ENCODE data around the gene FCHO1. TPM values are rescaled to one million over a fixed set of nuclear protein-coding genes. Genes with fewer than 3 reads are reported as not detected.
A peak's percentile ranks its signal among the peaks of the same experiment; 100 is the strongest.

Gene FCHO1
- total RNA-seq, 2 experiments from 2014 or later = 40.7 to 43.1 TPM

- no peaks in the 10 kb centered on the region for H3K36me3 ChIP-seq (ENCODE audit: insufficient read depth, low read length)
- H3K4me1 Mint-ChIP-seq (ENCODE audit: low read depth) = peaks cover 65% of the 10 kb centered on the region
- H3K36me3 Mint-ChIP-seq (ENCODE audit: low read depth) = peaks cover 5% of the 10 kb centered on the region
Observed at GRCh38 chr19:17795495-17795856, 44.2 kb downstream of the FCHO1 start.

GRCh38 chr19:17796013-17796837, 44.9 kb downstream of the FCHO1 start:
- no peaks in the 10 kb centered on the region for H3K9me3 Mint-ChIP-seq
- H3K9me3 ChIP-seq (ENCODE audit: control insufficient read depth in 1 of 2, insufficient read depth in 1 of 2, low read length in 2 of 2) = no peaks in the 10 kb centered on the region
- intact Hi-C loops (cut with DNase I, micrococcal nuclease) = no loop called here
- no peak for TF ChIP-seq CTCF (IDR thresholded peaks at IDR 0.05)
- CTCF ChIA-PET = interaction anchor here (2.0 kb wide), 1 partner anchor 63 kb away, joined by 9 read pairs; the partner anchor contains the start of gene RPL18A
- ATAC-seq (ENCODE audit: poor library complexity) (no peak), DNase-seq (peak in 1 of 14 experiments; percentile 13)
- no peaks in the 10 kb centered on the region for H3K36me3 ChIP-seq (ENCODE audit: insufficient read depth, low read length)
- no peak overlapping the region for H3K27ac ChIP-seq (ENCODE audit: low read depth in 1 of 2, low read length in 2 of 2)
- no peaks in the 10 kb centered on the region for H3K27me3 ChIP-seq (ENCODE audit: control insufficient read depth in 1 of 2, insufficient read depth in 2 of 2, low read length in 2 of 2)
- H3K4me1 ChIP-seq (ENCODE audit: insufficient read depth, low read length) = peaks cover 54% of the 10 kb centered on the region
- no peak overlapping the region for H3K4me3 ChIP-seq (ENCODE audit: low read length)
- H3K27ac Mint-ChIP-seq = peak overlapping the region; percentile 51
- H3K36me3 Mint-ChIP-seq (ENCODE audit: low read depth) = peaks cover 5% of the 10 kb centered on the region
- H3K4me1 Mint-ChIP-seq (ENCODE audit: low read depth) = peaks cover 66% of the 10 kb centered on the region
- H3K27me3 Mint-ChIP-seq = no peaks in the 10 kb centered on the region
- POLR2A ChIA-PET = interaction anchor here (0.6 to 1.9 kb wide), 8 partner anchors 12 to 63 kb away, joined by 3 to 5 read pairs (median 3); partner anchors contain the start of genes JAK3 and RPL18A
- H3K4me3 Mint-ChIP-seq = peak overlapping the region; percentile 63

More at GRCh38 chr19:17795495-17795856, 44.2 kb downstream of the FCHO1 start:
- Mint-ChIP-seq H3K27ac (peak overlapping the region; percentile 51), H3K27me3 (no peaks in the 10 kb centered on the region), H3K4me3 (peak overlapping the region; percentile 63), H3K9me3 (no peaks in the 10 kb centered on the region)
- Histone ChIP-seq H3K4me3 (ENCODE audit: low read length) (peak overlapping the region; percentile 44), H3K9me3 (ENCODE audit: control insufficient read depth in 1 of 2, insufficient read depth in 1 of 2, low read length in 2 of 2) (no peaks in the 10 kb centered on the region), H3K27ac (ENCODE audit: low read depth in 1 of 2, low read length in 2 of 2) (no peak overlapping the region), H3K4me1 (ENCODE audit: insufficient read depth, low read length) (peaks cover 60% of the 10 kb centered on the region), H3K27me3 (ENCODE audit: control insufficient read depth in 1 of 2, insufficient read depth in 2 of 2, low read length in 2 of 2) (no peaks in the 10 kb centered on the region)
- CTCF ChIA-PET = interaction anchor here (1.5 to 2.0 kb wide), 2 partner anchors 60 to 64 kb away, joined by 8 to 9 read pairs; partner anchors contain the start of gene RPL18A
- TF ChIP-seq CTCF (IDR thresholded peaks at IDR 0.05) = no peak
- intact Hi-C loops (cut with DNase I, micrococcal nuclease) = no loop called here
- ATAC-seq (ENCODE audit: poor library complexity) (no peak), DNase-seq (peak in 1 of 14 experiments; percentile 12)
- POLR2A ChIA-PET = interaction anchor here (0.6 to 1.9 kb wide), 8 partner anchors 8 to 64 kb away, joined by 3 to 5 read pairs (median 3); partner anchors contain the start of genes JAK3 and RPL18A

DNA sequence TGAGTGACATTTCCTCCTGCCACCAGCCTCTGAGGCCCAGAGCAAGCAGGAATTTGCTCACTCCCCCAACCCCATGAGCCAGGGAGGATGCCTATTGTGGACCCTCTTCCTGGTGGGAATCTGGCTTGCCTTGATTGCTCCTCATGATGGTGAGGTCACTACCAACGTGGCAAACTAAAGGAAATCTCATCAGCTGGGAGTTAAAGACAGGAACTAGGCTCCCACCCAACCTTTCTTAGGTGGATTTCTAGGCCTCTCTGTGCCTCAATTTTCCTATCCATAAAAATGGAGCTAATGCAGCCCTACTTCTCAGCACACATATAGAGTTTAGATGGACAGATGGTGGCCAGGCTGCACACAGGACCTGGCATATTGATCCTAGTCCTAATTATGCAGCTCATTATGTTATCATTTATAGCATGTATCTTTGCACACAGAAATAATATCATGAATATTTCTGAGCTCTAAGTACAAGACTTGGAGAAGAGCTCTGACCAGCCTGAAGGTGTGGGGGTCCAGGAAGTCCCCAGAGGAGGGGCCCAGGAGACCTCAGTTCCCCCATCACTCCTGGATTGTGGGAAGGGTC, 45.7 kb downstream of the FCHO1 start:
- Mint-ChIP-seq H3K27ac (peak overlapping the region; percentile 51), H3K9me3 (no peaks in the 10 kb centered on the region), H3K4me3 (peak overlapping the region; percentile 42), H3K27me3 (no peaks in the 10 kb centered on the region), H3K4me1 (ENCODE audit: low read depth) (peaks cover 60% of the 10 kb centered on the region), H3K36me3 (ENCODE audit: low read depth) (no peaks in the 10 kb centered on the region)
- CTCF ChIA-PET = interaction anchor here (2.0 kb wide), 1 partner anchor 63 kb away, joined by 9 read pairs; the partner anchor contains the start of gene RPL18A
- Histone ChIP-seq H3K27me3 (ENCODE audit: control insufficient read depth in 1 of 2, insufficient read depth in 2 of 2, low read length in 2 of 2) (no peaks in the 10 kb centered on the region), H3K9me3 (ENCODE audit: control insufficient read depth in 1 of 2, insufficient read depth in 1 of 2, low read length in 2 of 2) (no peaks in the 10 kb centered on the region), H3K27ac (ENCODE audit: low read depth in 1 of 2, low read length in 2 of 2) (no peak overlapping the region), H3K4me1 (ENCODE audit: insufficient read depth, low read length) (peaks cover 48% of the 10 kb centered on the region), H3K36me3 (ENCODE audit: insufficient read depth, low read length) (no peaks in the 10 kb centered on the region), H3K4me3 (ENCODE audit: low read length) (no peak overlapping the region)
- peak in 1 of 14 experiments; percentile 5 for DNase-seq
- POLR2A ChIA-PET = interaction anchor here (0.6 to 1.2 kb wide), 4 partner anchors 27 to 63 kb away, joined by 3 to 4 read pairs (median 3); partner anchors contain the start of genes JAK3 and RPL18A
- no peak for TF ChIP-seq CTCF (IDR thresholded peaks at IDR 0.05)
- no peak for ATAC-seq (ENCODE audit: poor library complexity)
- intact Hi-C loops (cut with DNase I, micrococcal nuclease) = no loop called here

All from CD4-positive, alpha-beta T cell (primary cell).